K562 (cell line): ENCODE results near the gene GKN1. TPM values are rescaled to one million over a fixed set of nuclear protein-coding genes. Genes with fewer than 3 reads are reported as not detected.

Experiments used
- ARID2 ChIP-seq: fragments of 450-650 bp; IDR thresholded peaks from 2 replicates; pipeline ENCODE4 v1.6.1; 2017; ENCODE audit warnings: antibody characterized with exemption, mild to moderate bottlenecking
- CTCFL ChIP-seq: IDR thresholded peaks from 2 replicates; pipeline ENCODE4 v1.6.1; 2011; ENCODE audit warnings: borderline replicate concordance, low read depth, mild to moderate bottlenecking, moderate library complexity, low read length; ENCODE audit not compliant: insufficient read depth, poor library complexity, severe bottlenecking
- DIDO1 ChIP-seq: fragments of 450-650 bp; IDR thresholded peaks from 2 replicates; pipeline ENCODE4 v1.6.1; 2016; ENCODE audit warnings: low read depth, missing biosample characterization, missing genetic modification characterization
- HLTF ChIP-seq: fragments of 450-650 bp; IDR thresholded peaks from 2 replicates; pipeline ENCODE4 v1.6.1; 2016
- HMGXB4 ChIP-seq: sonication (generic); formaldehyde crosslinking; IDR thresholded peaks from 2 replicates; pipeline ENCODE4 v1.8.1; 2023; ENCODE audit warnings: mild to moderate bottlenecking, missing genetic modification reagents
- KLF16 ChIP-seq: IDR thresholded peaks from 2 replicates; pipeline ENCODE4 v1.6.1; 2016; ENCODE audit warnings: antibody characterized with exemption
- MAZ ChIP-seq, 2 experiments: fragments of 450-650 bp in 1 of 2; sonication (generic) in 1 of 2; formaldehyde crosslinking; IDR thresholded peaks in 1 of 2; conservative IDR thresholded peaks in 1 of 2; 2 replicates each; pipeline versions ENCODE4 v1.4.0 to v1.5.0; 2020; ENCODE audit warnings: mild to moderate bottlenecking in 1 of 2, missing genetic modification reagents in 1 of 2
- MNT ChIP-seq, 2 experiments: fragments of 450-650 bp; conservative IDR thresholded peaks; 2 replicates each; pipeline ENCODE4 v1.6.1; 2017; ENCODE audit warnings: mild to moderate bottlenecking in 2 of 2, moderate library complexity in 2 of 2
- SP1 ChIP-seq: sonication (generic); formaldehyde crosslinking; IDR thresholded peaks from 2 replicates; pipeline ENCODE4 v1.8.1; 2022; ENCODE audit warnings: mild to moderate bottlenecking, missing genetic modification reagents
- TAF15 ChIP-seq: fragments of 200-400 bp; formaldehyde crosslinking; IDR thresholded peaks from 2 replicates; pipeline ENCODE4 v1.6.1; 2017; ENCODE audit warnings: mild to moderate bottlenecking, low read depth, low read length, moderate library complexity
- TCFL5 ChIP-seq: fragments of 250-450 bp; sonication (Bioruptor Pico); conservative IDR thresholded peaks from 2 replicates; pipeline ENCODE4 v1.6.1; 2021; ENCODE audit warnings: mild to moderate bottlenecking, moderate library complexity, matching md5 sums
- ZBTB7A ChIP-seq: IDR thresholded peaks from 2 replicates; pipeline ENCODE4 v1.6.1; 2011; ENCODE audit warnings: low read depth, mild to moderate bottlenecking, low read length, moderate library complexity, borderline replicate concordance; ENCODE audit not compliant: control insufficient read depth
- ZNF217 ChIP-seq: sonication (generic); formaldehyde crosslinking; IDR thresholded peaks from 2 replicates; pipeline ENCODE4 v1.8.0; 2022; ENCODE audit warnings: mild to moderate bottlenecking, missing genetic modification reagents
- ZNF75A ChIP-seq: fragments of 450-650 bp; formaldehyde crosslinking; IDR thresholded peaks from 2 replicates; pipeline ENCODE4 v1.4.0; 2020; ENCODE audit warnings: mild to moderate bottlenecking
- polyA plus RNA-seq, 8 experiments: library from polyadenylated mRNA; depleted of rRNA in 4 of 8; stranded (reverse) in 5 of 8; unstranded in 3 of 8; fragments of >200 nt; fragmentation: Nextera tagmentation in 2 of 8; fragmentation: Illumina TruSeq in 1 of 8; extraction: Ambion mirVana in 2 of 8; extraction: Trizol in 1 of 8; gene quantifications; 2 replicates each; pipeline versions ENCODE4 v1.2.1 to v1.2.3, GENCODE V29; 2011 to 2014; ENCODE audit warnings: inconsistent platforms in 1 of 8, missing spikeins in 1 of 8
- total RNA-seq, 7 experiments: library from RNA; depleted of rRNA in 6 of 7; stranded (reverse); fragments of >200 nt in 6 of 7; fragmentation: Illumina TruSeq in 2 of 7; extraction: Trizol in 2 of 7; gene quantifications; 2 replicates each; pipeline versions ENCODE4 v1.2.1 to v1.2.3, GENCODE V29; 2011 to 2021; ENCODE audit warnings: low replicate concordance in 1 of 7
- TF ChIP-seq, protein P1 (sequence below): IDR thresholded peaks from 2 replicates; pipeline ENCODE4 v1.6.1; 2011; ENCODE audit not compliant: insufficient read length; ENCODE audit errors: extremely low read depth
- TF ChIP-seq, protein P2 (sequence below): fragments of 450-650 bp; IDR thresholded peaks from 2 replicates; pipeline ENCODE4 v1.6.1; 2017; ENCODE audit warnings: antibody characterized with exemption, mild to moderate bottlenecking

Gene GKN1
- total and polyA plus RNA-seq, 9 of the 15 experiments (the other 6 are each of a cell fraction or from before 2014, with no cell fraction given), result not detected

DNA sequence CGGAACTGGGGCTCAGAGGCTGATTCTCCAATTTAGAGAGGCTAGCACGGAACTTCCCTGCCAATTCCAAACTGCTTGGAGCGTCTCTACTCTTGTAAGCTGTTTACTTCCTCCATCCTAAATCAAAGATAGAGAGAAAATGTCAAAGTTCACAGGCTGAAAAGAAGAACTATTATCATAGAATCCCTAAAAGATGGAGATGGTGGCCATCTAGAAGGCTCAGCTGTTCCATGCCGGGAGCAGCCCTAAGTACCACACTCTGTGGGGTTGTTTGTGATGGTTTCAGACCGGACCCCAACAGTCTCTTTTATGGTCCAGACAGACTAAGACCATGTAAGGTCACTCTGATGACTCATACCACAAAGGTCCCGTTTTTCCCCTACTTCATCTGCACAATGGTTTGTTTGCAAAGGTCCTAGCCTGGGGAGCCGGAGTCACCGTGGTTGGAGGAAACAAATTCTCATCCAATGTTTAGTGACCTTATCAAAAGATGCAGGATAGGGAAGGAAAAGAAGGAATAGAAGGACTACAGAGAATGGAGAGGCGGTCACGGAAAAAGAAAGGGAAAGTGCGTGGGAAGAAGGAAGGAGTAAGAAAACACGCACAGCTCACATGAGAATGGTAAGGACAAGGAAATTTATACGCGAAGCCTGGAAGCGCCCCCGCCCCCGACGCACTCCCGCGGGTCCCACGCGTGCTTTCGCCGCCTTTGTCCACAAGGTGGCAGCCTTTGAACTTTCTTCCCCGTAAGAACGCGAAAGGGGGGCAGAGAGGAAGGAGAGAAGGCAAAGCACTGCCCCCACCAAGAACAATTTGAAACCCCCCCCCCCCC is 38.1 kb downstream of the GKN1 start (continued):
- no peak for TF ChIP-seq HLTF
- TF ChIP-seq HMGXB4 (CRISPR knock-in tag), result no peak
- peak; percentile 22; the same call in 1 of the 2 replicates for TF ChIP-seq KLF16
- no peak for TF ChIP-seq ZNF75A (CRISPR knock-in tag)
- no peak for TF ChIP-seq ARID2
- 0 out of 4 replicates have a peak, but pooled peaks have one; percentile 22 to 29 for TF ChIP-seq MAZ (CRISPR knock-in tag; conservative IDR thresholded peaks at IDR 0.05 in 1 of 2, IDR thresholded peaks at IDR 0.05 in 1 of 2)
- peak; percentile 30 for TF ChIP-seq CTCFL
- no peak for TF ChIP-seq DIDO1
- TF ChIP-seq, protein P1, sequence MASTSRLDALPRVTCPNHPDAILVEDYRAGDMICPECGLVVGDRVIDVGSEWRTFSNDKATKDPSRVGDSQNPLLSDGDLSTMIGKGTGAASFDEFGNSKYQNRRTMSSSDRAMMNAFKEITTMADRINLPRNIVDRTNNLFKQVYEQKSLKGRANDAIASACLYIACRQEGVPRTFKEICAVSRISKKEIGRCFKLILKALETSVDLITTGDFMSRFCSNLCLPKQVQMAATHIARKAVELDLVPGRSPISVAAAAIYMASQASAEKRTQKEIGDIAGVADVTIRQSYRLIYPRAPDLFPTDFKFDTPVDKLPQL, result no peak
- no peak for TF ChIP-seq ZNF217 (CRISPR knock-in tag)
- peak in 1 of 2 experiments; percentile 40; a peak in 1 of 4 replicates for TF ChIP-seq MNT (conservative IDR thresholded peaks at IDR 0.05)
- TF ChIP-seq, protein P2, sequence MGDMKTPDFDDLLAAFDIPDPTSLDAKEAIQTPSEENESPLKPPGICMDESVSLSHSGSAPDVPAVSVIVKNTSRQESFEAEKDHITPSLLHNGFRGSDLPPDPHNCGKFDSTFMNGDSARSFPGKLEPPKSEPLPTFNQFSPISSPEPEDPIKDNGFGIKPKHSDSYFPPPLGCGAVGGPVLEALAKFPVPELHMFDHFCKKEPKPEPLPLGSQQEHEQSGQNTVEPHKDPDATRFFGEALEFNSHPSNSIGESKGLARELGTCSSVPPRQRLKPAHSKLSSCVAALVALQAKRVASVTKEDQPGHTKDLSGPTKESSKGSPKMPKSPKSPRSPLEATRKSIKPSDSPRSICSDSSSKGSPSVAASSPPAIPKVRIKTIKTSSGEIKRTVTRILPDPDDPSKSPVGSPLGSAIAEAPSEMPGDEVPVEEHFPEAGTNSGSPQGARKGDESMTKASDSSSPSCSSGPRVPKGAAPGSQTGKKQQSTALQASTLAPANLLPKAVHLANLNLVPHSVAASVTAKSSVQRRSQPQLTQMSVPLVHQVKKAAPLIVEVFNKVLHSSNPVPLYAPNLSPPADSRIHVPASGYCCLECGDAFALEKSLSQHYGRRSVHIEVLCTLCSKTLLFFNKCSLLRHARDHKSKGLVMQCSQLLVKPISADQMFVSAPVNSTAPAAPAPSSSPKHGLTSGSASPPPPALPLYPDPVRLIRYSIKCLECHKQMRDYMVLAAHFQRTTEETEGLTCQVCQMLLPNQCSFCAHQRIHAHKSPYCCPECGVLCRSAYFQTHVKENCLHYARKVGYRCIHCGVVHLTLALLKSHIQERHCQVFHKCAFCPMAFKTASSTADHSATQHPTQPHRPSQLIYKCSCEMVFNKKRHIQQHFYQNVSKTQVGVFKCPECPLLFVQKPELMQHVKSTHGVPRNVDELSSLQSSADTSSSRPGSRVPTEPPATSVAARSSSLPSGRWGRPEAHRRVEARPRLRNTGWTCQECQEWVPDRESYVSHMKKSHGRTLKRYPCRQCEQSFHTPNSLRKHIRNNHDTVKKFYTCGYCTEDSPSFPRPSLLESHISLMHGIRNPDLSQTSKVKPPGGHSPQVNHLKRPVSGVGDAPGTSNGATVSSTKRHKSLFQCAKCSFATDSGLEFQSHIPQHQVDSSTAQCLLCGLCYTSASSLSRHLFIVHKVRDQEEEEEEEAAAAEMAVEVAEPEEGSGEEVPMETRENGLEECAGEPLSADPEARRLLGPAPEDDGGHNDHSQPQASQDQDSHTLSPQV, result no peak
- TF ChIP-seq SP1 (CRISPR knock-in tag), result no peak
- TF ChIP-seq TCFL5, result no peak
- no peak for TF ChIP-seq TAF15
- TF ChIP-seq ZBTB7A, result peak; percentile 49; the same call in 1 of the 2 replicates
